RCC 7860 (cell line): ENCODE data around the gene LPAR5.
A peak's percentile ranks its signal among the peaks of the same experiment; 100 is the strongest.

Experiments used
- DNase-seq: peaks from one replicate; pipeline ENCODE4 v3.0.0-alpha.2; 2015; ENCODE audit warnings: low spot score
- FAIRE-seq: peaks from 2 replicates; lab custom pipeline; 2012; peaks lifted over from hg19 to GRCh38; lab: Jason Lieb, UNC

The LPAR5 gene

GRCh38 chr12:6639151-6639801, 3.5 kb upstream of the LPAR5 start:
- FAIRE-seq (no peak), DNase-seq (no peak)

DNA sequence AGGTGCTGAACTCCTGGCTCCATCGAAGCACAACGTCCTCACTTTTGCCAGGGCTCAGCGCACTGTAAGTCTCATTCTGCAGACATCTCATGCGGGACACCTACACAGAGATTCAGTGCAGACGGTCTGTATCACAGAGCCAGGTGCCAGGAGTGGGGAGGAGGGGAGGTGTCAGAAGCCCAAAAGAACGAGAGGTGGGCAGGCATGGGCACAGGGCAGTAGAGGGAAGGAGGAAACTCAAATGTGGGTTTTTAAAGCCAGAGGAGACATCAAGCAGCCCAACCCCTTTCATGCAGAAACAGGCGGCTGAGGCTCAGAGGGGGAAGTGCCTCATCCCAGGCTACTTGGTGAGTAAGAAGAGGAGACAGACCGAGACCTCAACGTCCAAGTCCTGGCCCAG, 2.5 kb upstream of the LPAR5 start:
- DNase-seq (no peak), FAIRE-seq (no peak)

DNA sequence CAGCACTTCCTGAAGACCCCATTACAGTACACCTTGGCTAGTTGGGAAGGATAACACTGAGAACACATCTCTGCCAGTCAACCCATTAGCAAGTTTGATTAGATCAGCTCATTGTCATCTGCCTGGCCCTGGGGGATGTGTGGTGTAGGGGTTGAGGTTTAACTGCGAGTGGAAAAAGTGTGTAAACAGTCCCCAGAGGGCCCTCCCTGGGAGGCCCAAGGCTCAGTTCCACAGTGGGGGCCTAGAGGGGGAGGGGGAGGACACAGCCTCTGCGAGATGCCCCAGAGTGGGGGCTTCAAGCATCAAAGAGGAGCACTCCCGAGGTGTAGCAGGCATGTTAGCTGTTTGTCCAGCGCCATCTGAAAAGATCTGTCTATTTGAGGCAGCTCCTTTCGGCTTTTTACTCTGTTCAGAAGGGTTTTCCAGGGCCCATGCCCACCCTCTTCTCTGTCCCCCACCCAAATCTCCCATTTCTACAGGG, 344 bp downstream of the LPAR5 start:
- no peak for FAIRE-seq
- DNase-seq = no peak

- DNase-seq (no peak), FAIRE-seq (no peak)
Measured at GRCh38 chr12:6632026-6632983, 3.5 kb downstream of the LPAR5 start.

GRCh38 chr12:6631549-6631961, 4.2 kb downstream of the LPAR5 start:
- DNase-seq = no peak
- FAIRE-seq = no peak

DNA sequence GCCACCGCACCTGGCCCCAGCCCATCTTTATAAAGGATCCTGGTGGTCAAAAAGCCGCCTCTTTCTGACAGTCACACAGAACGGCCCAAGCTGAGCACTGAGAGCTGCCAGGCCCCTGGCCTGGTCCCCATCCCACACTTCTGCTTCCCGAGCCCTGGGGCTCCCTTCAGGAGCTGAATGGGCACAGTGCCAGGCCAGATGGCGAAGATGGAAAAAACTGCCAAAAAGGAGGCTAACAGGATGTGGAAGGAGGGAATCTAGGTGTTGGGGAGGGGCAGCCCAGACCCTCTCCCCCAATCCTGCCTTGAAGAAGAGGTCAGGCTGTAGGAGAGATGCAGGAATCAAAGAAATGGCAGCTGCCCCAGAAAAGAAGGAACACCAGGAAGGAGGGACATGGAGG, 5.0 kb downstream of the LPAR5 start:
- DNase-seq = no peak
- FAIRE-seq = no peak

- no peak for DNase-seq
- FAIRE-seq = no peak
Measured at GRCh38 chr12:6627616-6628015, 8.1 kb downstream of the LPAR5 start.

GRCh38 chr12:6626654-6627283, 9.0 kb downstream of the LPAR5 start:
- no peak for DNase-seq
- no peak for FAIRE-seq

GRCh38 chr12:6620885-6621274, 14.9 kb downstream of the LPAR5 start:
- no peak for FAIRE-seq

GRCh38 chr12:6620137-6620884, 15.4 kb downstream of the LPAR5 start:
- no peak for FAIRE-seq
- DNase-seq = no peak

More at GRCh38 chr12:6620885-6621274, 14.9 kb downstream of the LPAR5 start:
- DNase-seq = no peak

GRCh38 chr12:6618483-6619225, 17.1 kb downstream of the LPAR5 start:
- no peak for FAIRE-seq

GRCh38 chr12:6615802-6616201, 20.0 kb downstream of the LPAR5 start:
- DNase-seq (no peak), FAIRE-seq (no peak)

More at GRCh38 chr12:6618483-6619225, 17.1 kb downstream of the LPAR5 start:
- no peak for DNase-seq

DNA sequence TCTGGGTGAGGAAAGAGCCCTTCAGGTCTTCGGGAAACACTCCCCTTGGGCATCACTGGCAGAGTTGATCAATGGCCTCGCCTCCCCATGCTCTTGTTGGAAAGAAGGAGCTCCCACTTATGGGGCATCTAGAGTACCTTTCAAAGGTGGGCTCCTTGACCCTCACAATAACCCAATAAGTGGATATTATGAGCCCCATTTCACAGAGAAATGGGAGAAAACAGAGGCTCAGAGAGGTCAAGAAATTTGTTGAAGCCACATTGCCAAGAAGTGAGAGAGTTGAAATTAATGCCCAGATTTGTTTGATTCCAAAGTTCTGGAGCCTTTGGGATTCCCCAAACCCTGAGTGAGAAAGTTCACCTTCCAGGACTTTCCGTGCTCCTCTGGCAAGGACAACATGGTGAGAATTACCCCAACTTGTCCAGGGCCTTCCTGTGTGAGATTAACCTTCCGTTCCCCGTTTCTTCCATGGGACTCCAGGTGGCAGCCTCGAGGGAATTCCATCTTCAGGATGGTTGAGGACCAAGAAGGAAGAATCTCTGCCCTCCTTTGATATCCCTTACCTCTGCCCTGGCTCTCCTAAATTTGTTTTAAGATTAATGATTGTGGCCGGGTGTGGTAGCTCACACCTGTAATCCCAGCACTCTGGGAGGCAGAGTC, 21.1 kb downstream of the LPAR5 start:
- DNase-seq (no peak), FAIRE-seq (no peak)

DNA sequence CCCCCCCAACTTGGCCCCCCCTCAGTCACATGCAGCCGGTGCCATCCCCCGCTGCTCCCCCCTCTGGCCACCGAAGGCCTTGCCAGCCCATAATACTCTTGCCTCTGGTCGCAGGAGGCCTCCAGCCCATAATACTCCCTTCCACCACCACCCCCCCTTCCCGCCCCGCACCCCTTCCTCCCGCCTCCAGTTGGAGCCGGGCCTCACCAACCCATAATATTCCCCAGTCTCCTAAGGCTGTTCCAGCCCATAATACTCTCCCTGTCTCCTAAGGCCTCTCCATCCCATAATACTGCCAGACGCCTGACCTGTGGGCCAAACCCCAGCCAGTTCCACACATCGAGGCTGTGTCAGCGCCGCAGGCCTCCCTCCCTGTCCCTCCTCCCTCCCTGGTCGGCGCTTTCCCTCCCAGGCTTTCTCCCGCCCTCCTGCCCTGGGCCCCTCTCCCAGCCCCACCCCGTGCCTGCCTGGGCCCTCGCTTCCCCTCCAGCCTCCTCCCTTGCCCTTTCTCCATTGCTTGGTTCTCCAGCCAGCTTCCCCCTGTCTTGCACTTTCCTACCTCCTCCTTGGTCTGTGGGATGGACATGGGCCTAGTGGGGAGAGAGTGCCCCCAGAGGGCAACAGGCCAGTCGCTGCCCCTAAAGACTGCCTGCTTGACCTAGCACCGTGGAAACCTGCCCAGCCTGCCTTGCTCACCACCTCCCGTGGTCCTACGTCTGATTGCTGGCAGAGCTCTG, 21.8 kb downstream of the LPAR5 start:
- peak; percentile 95 for DNase-seq
- peak; percentile 45 for FAIRE-seq

- FAIRE-seq (no peak), DNase-seq (peak; percentile 57)
Measured at GRCh38 chr12:6613015-6613775, 22.6 kb downstream of the LPAR5 start.

- DNase-seq = no peak
- no peak for FAIRE-seq
Measured at GRCh38 chr12:6612652-6613014, 23.1 kb downstream of the LPAR5 start.

DNA sequence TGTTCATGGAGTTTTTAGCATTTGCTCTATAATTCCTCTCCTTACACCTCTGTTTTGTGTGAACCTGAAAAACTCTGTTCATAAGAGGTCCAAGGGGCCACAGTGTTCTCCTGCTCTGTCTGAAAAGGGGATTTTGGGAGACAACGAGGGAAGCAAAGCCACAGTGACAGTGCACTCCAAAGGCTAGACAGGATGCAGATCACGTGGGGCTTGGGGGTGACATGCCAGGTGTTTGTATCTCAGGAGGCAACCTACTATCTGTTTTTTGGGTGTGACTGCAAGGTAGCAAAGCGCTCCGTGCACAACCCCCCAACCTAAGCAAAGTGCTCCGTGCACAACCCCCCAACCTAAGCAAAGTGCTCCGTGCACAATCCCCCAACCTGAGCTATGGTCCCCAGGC, 23.5 kb downstream of the LPAR5 start:
- DNase-seq (no peak), FAIRE-seq (no peak)

DNA sequence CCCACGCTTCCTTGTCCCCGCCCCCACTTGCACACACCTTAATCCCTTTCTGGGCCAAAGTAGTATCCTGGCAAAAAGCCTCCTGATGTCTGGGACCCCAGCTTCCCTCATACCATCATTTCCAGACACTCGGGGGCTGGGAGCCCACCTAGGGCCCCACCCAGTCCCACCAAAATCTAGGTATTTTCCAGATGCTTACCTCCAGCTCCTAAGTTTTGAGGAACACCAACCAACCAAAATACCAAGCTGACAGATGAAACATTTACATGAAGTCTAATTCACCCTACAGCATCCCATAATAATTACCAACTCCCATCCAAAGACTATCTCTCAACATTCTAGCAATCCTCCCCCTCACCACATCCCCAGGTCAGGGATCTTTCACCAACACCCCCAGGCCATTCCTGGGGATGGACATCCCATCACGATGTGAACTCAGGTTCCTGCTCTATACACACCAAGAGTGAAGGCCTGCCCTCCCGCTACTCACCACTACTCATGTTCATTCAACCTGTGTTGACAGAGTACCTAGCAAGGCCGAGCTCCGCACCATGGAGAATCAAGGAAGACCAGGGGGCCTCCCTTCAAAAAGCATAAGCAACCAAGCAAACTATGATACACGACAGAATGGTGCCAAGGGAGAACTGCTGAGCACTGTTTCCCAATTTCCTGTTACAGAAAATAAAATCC, 27.0 kb downstream of the LPAR5 start:
- DNase-seq = no peak
- FAIRE-seq = no peak
